Body of pancreas (tissue), 4 donors: Measurements from ENCODE around the gene DNMT3A.

Source experiments
- CTCF ChIP-seq, 7 experiments: fragments of 450-650 bp in 4 of 7; fragments of 200-600 bp in 3 of 7; sonication (generic) in 3 of 7; IDR thresholded peaks; one replicate each; pipeline ENCODE4 v1.5.1; 2016 to 2019; ENCODE audit warnings: antibody characterized with exemption in 7 of 7
- POLR2A ChIP-seq, 3 donors: fragments of 450-650 bp; IDR thresholded peaks; one replicate each; pipeline ENCODE4 v1.6.1; 2016; ENCODE audit warnings: antibody characterized with exemption in 3 of 3, mild to moderate bottlenecking in 2 of 3

- TF ChIP-seq POLR2A (IDR thresholded peaks at IDR 0.05) (no peak), CTCF (IDR thresholded peaks at IDR 0.05) (no peak)
These were observed 13.3 kb downstream of the DNMT3A start for GRCh38 chr2:25328152-25329085.
